Neutrophil (primary cell): ENCODE results near the gene SRGAP1.

Source experiments
- H3K27ac ChIP-seq: fragments of 200-600 bp; sonication (generic); 2 replicates; pipeline ENCODE4 v1.5.1; 2016; ENCODE audit warnings: mild to moderate bottlenecking, moderate library complexity
- H3K27me3 ChIP-seq: fragments of 200-600 bp; sonication (generic); 2 replicates; pipeline ENCODE4 v1.6.0; 2016; ENCODE audit warnings: mild to moderate bottlenecking
- H3K36me3 ChIP-seq: fragments of 200-600 bp; sonication (generic); 2 replicates; pipeline ENCODE4 v1.5.1; 2017
- H3K4me1 ChIP-seq, 2 experiments: fragments of 200-600 bp in 1 of 2; sonication (generic) in 1 of 2; 1 replicate in 1 of 2; 2 replicates in 1 of 2; pipeline versions ENCODE4 v1.5.1 to v1.6.1; 2013 to 2016; ENCODE audit warnings: low read depth in 1 of 2, low read length in 1 of 2, mild to moderate bottlenecking in 1 of 2, moderate library complexity in 1 of 2; ENCODE audit not compliant: control insufficient read depth in 1 of 2, insufficient read depth in 1 of 2
- H3K4me3 ChIP-seq, 2 experiments: fragments of 200-600 bp in 1 of 2; sonication (generic) in 1 of 2; 1 replicate in 1 of 2; 2 replicates in 1 of 2; pipeline ENCODE4 v1.5.1; 2013 to 2016; ENCODE audit warnings: low read depth in 1 of 2, low read length in 1 of 2, mild to moderate bottlenecking in 1 of 2, moderate library complexity in 1 of 2
- H3K9me3 ChIP-seq: fragments of 200-600 bp; sonication (generic); 2 replicates; pipeline ENCODE4 v1.5.1; 2016
- CTCF ChIP-seq: fragments of 200-600 bp; sonication (generic); IDR thresholded peaks from 2 replicates; pipeline ENCODE4 v1.5.1; 2016; ENCODE audit warnings: antibody characterized with exemption

The SRGAP1 gene

GRCh38 chr12:63844391-63845341 lies at the start of gene SRGAP1:
Gene SRGAP1, plus strand, starts transcription at chr12:63844700. Its CDS starts 117 bp downstream, at chr12:63844817.
- no peak for TF ChIP-seq CTCF
- Histone ChIP-seq H3K9me3 (no peaks in the 10 kb centered on the region), H3K4me3 (peak within 1 kb of the TSS; percentile 48 to 65), H3K36me3 (no peaks in the 10 kb centered on the region), H3K27me3 (peaks cover 68% of the 10 kb centered on the region), H3K27ac (no peak within 1 kb of the TSS), H3K4me1 (peaks cover 11 to 19% of the 10 kb centered on the region in 2 experiments)

- no peak for TF ChIP-seq CTCF
- Histone ChIP-seq H3K36me3 (no peaks in the 10 kb centered on the region), H3K4me1 (no peaks in the 10 kb centered on the region), H3K4me3 (no peak overlapping the region), H3K27me3 (no peaks in the 10 kb centered on the region), H3K27ac (no peak overlapping the region), H3K9me3 (no peaks in the 10 kb centered on the region)
Observed at GRCh38 chr12:63795032-63795687, 49.3 kb upstream of the SRGAP1 start.

GRCh38 chr12:63795944-63796343 lies 48.6 kb upstream of the SRGAP1 start:
- Histone ChIP-seq H3K36me3 (no peaks in the 10 kb centered on the region), H3K4me1 (no peaks in the 10 kb centered on the region), H3K4me3 (no peak overlapping the region), H3K9me3 (no peaks in the 10 kb centered on the region), H3K27ac (no peak overlapping the region), H3K27me3 (no peaks in the 10 kb centered on the region)
- no peak for TF ChIP-seq CTCF

GRCh38 chr12:63802012-63802608 lies 42.4 kb upstream of the SRGAP1 start:
- no peak overlapping the region for H3K27ac ChIP-seq
- H3K36me3 ChIP-seq, result no peaks in the 10 kb centered on the region
- H3K27me3 ChIP-seq, result no peaks in the 10 kb centered on the region
- no peak overlapping the region for H3K4me3 ChIP-seq
- TF ChIP-seq CTCF, result no peak
- no peaks in the 10 kb centered on the region for H3K9me3 ChIP-seq
- H3K4me1 ChIP-seq, result no peaks in the 10 kb centered on the region

GRCh38 chr12:63804746-63805145 lies 39.8 kb upstream of the SRGAP1 start:
- TF ChIP-seq CTCF, result no peak
- Histone ChIP-seq H3K36me3 (no peaks in the 10 kb centered on the region), H3K4me3 (no peak overlapping the region), H3K27me3 (no peaks in the 10 kb centered on the region), H3K4me1 (no peaks in the 10 kb centered on the region), H3K27ac (no peak overlapping the region), H3K9me3 (no peaks in the 10 kb centered on the region)
